T-cell (primary cell): Measurements from ENCODE around the gene PCNX2. TPM values are rescaled to one million over a fixed set of nuclear protein-coding genes. Genes with fewer than 3 reads are reported as not detected.

ENCODE experiments used
- ATAC-seq, 4 experiments: fragments of 200-7000 bp in 3 of 4; fragments of 150-1000 bp in 1 of 4; cut with Tn5 transposase; replicated peaks in 1 of 4; 1 replicate in 3 of 4; 2 replicates in 1 of 4; pipeline ENCODE4 v1.10.0; 2021; ENCODE audit warnings: moderate library complexity in 3 of 4, mild to moderate bottlenecking in 2 of 4, moderate number of reproducible peaks in 1 of 4
- CTCF ChIA-PET, 2 donors: fragments of 300-600 bp; sonication (Branson Sonifier 250); formaldehyde crosslinking; loops; one replicate each; lab custom pipeline; 2022; ENCODE audit warnings: antibody characterized with exemption in 2 of 2; lab: Charles Lee
- POLR2A ChIA-PET, 2 donors: fragments of 300-600 bp; sonication (Branson Sonifier 250); formaldehyde crosslinking; loops; one replicate each; lab custom pipeline; 2022; ENCODE audit warnings: antibody characterized with exemption in 2 of 2; lab: Charles Lee
- DNase-seq, 35 experiments: peaks; one replicate each; pipeline versions ENCODE4 v3.0.0 to v3.0.0-alpha.2; 2013 to 2023
- H3K27ac ChIP-seq: one replicate; pipeline ENCODE4 v1.5.1; 2013; ENCODE audit warnings: low read length
- H3K27me3 ChIP-seq, 2 experiments: replicated peaks in 1 of 2; 1 replicate in 1 of 2; 2 replicates in 1 of 2; pipeline versions ENCODE4 v1.6.1 to v1.7.0; 2013; ENCODE audit warnings: low read length in 1 of 2, mixed read lengths in 1 of 2; ENCODE audit not compliant: control insufficient read depth in 2 of 2, insufficient read depth in 2 of 2; ENCODE audit errors: extremely low read depth in 1 of 2
- H3K36me3 ChIP-seq, 2 donors: 1 replicate in 1 of 2; 2 replicates in 1 of 2; pipeline versions ENCODE4 v1.6.1 to v1.7.0; 2013; ENCODE audit warnings: low read length in 1 of 2; ENCODE audit not compliant: control insufficient read depth in 2 of 2, insufficient read depth in 1 of 2; ENCODE audit errors: extremely low read depth in 1 of 2
- H3K4me1 ChIP-seq, 2 experiments: 1 replicate in 1 of 2; 2 replicates in 1 of 2; pipeline versions ENCODE4 v1.6.1 to v1.7.0; 2013; ENCODE audit warnings: low read length in 2 of 2, mixed read lengths in 1 of 2; ENCODE audit not compliant: insufficient read depth in 2 of 2, control insufficient read depth in 1 of 2; ENCODE audit errors: extremely low read depth in 1 of 2
- H3K4me3 ChIP-seq, 2 donors: 1 replicate in 1 of 2; 2 replicates in 1 of 2; pipeline versions ENCODE4 v1.5.1 to v1.7.0; 2013; ENCODE audit warnings: mild to moderate bottlenecking in 2 of 2, low read length in 1 of 2, moderate library complexity in 1 of 2; ENCODE audit not compliant: control insufficient read depth in 1 of 2; ENCODE audit errors: extremely low read depth in 1 of 2
- H3K9me3 ChIP-seq: 2 replicates; pipeline ENCODE4 v1.7.0; 2013
- H3K27ac Mint-ChIP-seq, 2 donors: one replicate each; pipeline ENCODE4 v1.8.0; 2020 to 2021; ENCODE audit warnings: mild to moderate bottlenecking in 2 of 2, mixed read lengths in 2 of 2
- H3K27me3 Mint-ChIP-seq, 2 donors: one replicate each; pipeline ENCODE4 v1.8.0; 2021 to 2022; ENCODE audit warnings: mixed read lengths in 2 of 2
- H3K36me3 Mint-ChIP-seq: one replicate; pipeline ENCODE4 v1.8.0; 2021; ENCODE audit warnings: mixed read lengths
- H3K4me1 Mint-ChIP-seq, 3 donors: one replicate each; pipeline ENCODE4 v1.8.0; 2020 to 2022; ENCODE audit warnings: mixed read lengths in 3 of 3, mild to moderate bottlenecking in 1 of 3
- H3K4me3 Mint-ChIP-seq, 3 donors: one replicate each; pipeline ENCODE4 v1.8.0; 2020 to 2022; ENCODE audit warnings: mild to moderate bottlenecking in 3 of 3, mixed read lengths in 3 of 3, moderate library complexity in 3 of 3
- H3K9me3 Mint-ChIP-seq, 3 donors: one replicate each; pipeline ENCODE4 v1.8.0; 2020 to 2022; ENCODE audit warnings: mixed read lengths in 3 of 3
- WGBS: methylation state at CpG from one replicate; pipeline ENCODE4 v1.1.5; 2013; ENCODE audit warnings: missing lambda C conversion rate; ENCODE audit not compliant: insufficient coverage; 5-methylcytosine and 5-hydroxymethylcytosine counted together
- total RNA-seq, 35 experiments: library from RNA in 6 of 35; stranded (reverse) in 6 of 35; fragments of 120-200 nt in 1 of 35; gene quantifications; one replicate each; pipeline versions ENCODE4 v1.2.1 to v1.2.4 and lab custom pipeline; 2013 to 2026

PCNX2 gene
- total RNA-seq, 5 donors from 2014 or later (not counting 1 experiment from before 2014, with no cell fraction given): 47.2 to 91.7 (median 68.6) TPM

GRCh38 chr1:233107130-233107660 lies 188.3 kb downstream of the PCNX2 start:
- no peak overlapping the region for H3K27ac Mint-ChIP-seq
- Histone ChIP-seq H3K36me3 (peaks cover 4 to 5% of the 10 kb centered on the region in 2 donors), H3K9me3 (no peaks in the 10 kb centered on the region), H3K4me1 (no peaks in the 10 kb centered on the region), H3K27ac (no peak overlapping the region), H3K4me3 (no peak overlapping the region), H3K27me3 (no peaks in the 10 kb centered on the region)
- H3K27me3 Mint-ChIP-seq: no peaks in the 10 kb centered on the region
- no peak overlapping the region for H3K4me3 Mint-ChIP-seq
- peaks cover 72% of the 10 kb centered on the region for H3K36me3 Mint-ChIP-seq
- peaks cover 0 to 5% (median 0%) of the 10 kb centered on the region in 3 donors for H3K9me3 Mint-ChIP-seq
- DNase-seq (no peak), ATAC-seq (no peak)
- ChIA-PET CTCF (no interaction called here), POLR2A (interaction anchor here in 1 of 2 donors (0.7 kb wide), 1 partner anchor 42 kb away, joined by 5 read pairs; no protein-coding TSS in a partner anchor)
- H3K4me1 Mint-ChIP-seq: no peaks in the 10 kb centered on the region
- no CpG with 5 or more reads among the region's 1 CpG for WGBS

GRCh38 chr1:233105225-233105624 lies 190.3 kb downstream of the PCNX2 start:
- no peaks in the 10 kb centered on the region for H3K27me3 Mint-ChIP-seq
- peaks cover 0 to 5% (median 0%) of the 10 kb centered on the region in 3 donors for H3K9me3 Mint-ChIP-seq
- H3K36me3 Mint-ChIP-seq: peaks cover 70% of the 10 kb centered on the region
- no CpG with 5 or more reads among the region's 1 CpG for WGBS
- Histone ChIP-seq H3K4me3 (no peak overlapping the region), H3K9me3 (no peaks in the 10 kb centered on the region), H3K27me3 (no peaks in the 10 kb centered on the region), H3K4me1 (no peaks in the 10 kb centered on the region), H3K27ac (no peak overlapping the region), H3K36me3 (peaks cover 4 to 5% of the 10 kb centered on the region in 2 donors)
- no peak overlapping the region for H3K27ac Mint-ChIP-seq
- no peaks in the 10 kb centered on the region for H3K4me1 Mint-ChIP-seq
- POLR2A ChIA-PET: no interaction called here
- ATAC-seq (no peak), DNase-seq (no peak)
- H3K4me3 Mint-ChIP-seq: no peak overlapping the region
- CTCF ChIA-PET: no interaction called here

GRCh38 chr1:233102341-233102740 lies 193.2 kb downstream of the PCNX2 start:
- ATAC-seq (no peak), DNase-seq (no peak)
- H3K4me1 ChIP-seq: no peaks in the 10 kb centered on the region
- H3K4me3 Mint-ChIP-seq: no peak overlapping the region
- 100% methylated on average over 1 of the region's 2 CpGs for WGBS
- no peaks in the 10 kb centered on the region for H3K9me3 ChIP-seq
- no peaks in the 10 kb centered on the region for H3K36me3 ChIP-seq
- peaks cover 0 to 5% (median 0%) of the 10 kb centered on the region in 3 donors for H3K9me3 Mint-ChIP-seq
- H3K4me1 Mint-ChIP-seq: no peaks in the 10 kb centered on the region
- H3K36me3 Mint-ChIP-seq: peaks cover 63% of the 10 kb centered on the region
- no peak overlapping the region for H3K27ac ChIP-seq
- ChIA-PET POLR2A (no interaction called here), CTCF (no interaction called here)
- no peak overlapping the region for H3K27ac Mint-ChIP-seq
- H3K27me3 Mint-ChIP-seq: no peaks in the 10 kb centered on the region
- H3K27me3 ChIP-seq: no peaks in the 10 kb centered on the region
- no peak overlapping the region for H3K4me3 ChIP-seq

GRCh38 chr1:233097959-233098580 lies 197.5 kb downstream of the PCNX2 start:
- Histone ChIP-seq H3K27ac (no peak overlapping the region), H3K4me1 (no peaks in the 10 kb centered on the region), H3K4me3 (no peak overlapping the region), H3K27me3 (no peaks in the 10 kb centered on the region), H3K36me3 (peaks cover 0 to 4% of the 10 kb centered on the region in 2 donors), H3K9me3 (no peaks in the 10 kb centered on the region)
- peaks cover 0 to 7% (median 0%) of the 10 kb centered on the region in 3 donors for H3K4me1 Mint-ChIP-seq
- no peaks in the 10 kb centered on the region for H3K27me3 Mint-ChIP-seq
- no peaks in the 10 kb centered on the region for H3K9me3 Mint-ChIP-seq
- ChIA-PET CTCF (no interaction called here), POLR2A (interaction anchor here (0.6 kb wide), 2 partner anchors 15 to 18 kb away, joined by 3 to 4 read pairs; no protein-coding TSS in a partner anchor)
- H3K36me3 Mint-ChIP-seq: peaks cover 59% of the 10 kb centered on the region
- ATAC-seq (no peak), DNase-seq (no peak)
- WGBS: no CpG with 5 or more reads among the region's 1 CpG
- no peak overlapping the region for H3K4me3 Mint-ChIP-seq
- no peak overlapping the region for H3K27ac Mint-ChIP-seq

- Histone ChIP-seq H3K27ac (no peak overlapping the region), H3K4me3 (no peak overlapping the region), H3K27me3 (no peaks in the 10 kb centered on the region), H3K9me3 (no peaks in the 10 kb centered on the region), H3K4me1 (no peaks in the 10 kb centered on the region), H3K36me3 (peaks cover 0 to 4% of the 10 kb centered on the region in 2 donors)
- H3K9me3 Mint-ChIP-seq: no peaks in the 10 kb centered on the region
- DNase-seq (no peak), ATAC-seq (no peak)
- no CpG with 5 or more reads among the region's 3 CpGs for WGBS
- peaks cover 56% of the 10 kb centered on the region for H3K36me3 Mint-ChIP-seq
- no peaks in the 10 kb centered on the region for H3K27me3 Mint-ChIP-seq
- H3K27ac Mint-ChIP-seq: no peak overlapping the region
- H3K4me1 Mint-ChIP-seq: peaks cover 0 to 10% (median 0%) of the 10 kb centered on the region in 3 donors
- CTCF ChIA-PET: no interaction called here
- no peak overlapping the region for H3K4me3 Mint-ChIP-seq
- POLR2A ChIA-PET: no interaction called here
Observed at GRCh38 chr1:233097546-233097945, 198.0 kb downstream of the PCNX2 start.

GRCh38 chr1:233094691-233095090 lies 200.8 kb downstream of the PCNX2 start:
- no CpG with 5 or more reads among the region's 1 CpG for WGBS
- Mint-ChIP-seq H3K4me1 (peaks cover 0 to 16% (median 3%) of the 10 kb centered on the region in 3 donors), H3K36me3 (peaks cover 63% of the 10 kb centered on the region), H3K9me3 (no peaks in the 10 kb centered on the region), H3K27me3 (no peaks in the 10 kb centered on the region), H3K27ac (no peak overlapping the region), H3K4me3 (no peak overlapping the region)
- DNase-seq (no peak), ATAC-seq (no peak)
- no peak overlapping the region for H3K27ac ChIP-seq
- H3K4me3 ChIP-seq: no peak overlapping the region
- CTCF ChIA-PET: no interaction called here
- no peaks in the 10 kb centered on the region for H3K9me3 ChIP-seq
- H3K36me3 ChIP-seq: peaks cover 3 to 14% of the 10 kb centered on the region in 2 donors
- POLR2A ChIA-PET: no interaction called here
- H3K4me1 ChIP-seq: no peaks in the 10 kb centered on the region
- H3K27me3 ChIP-seq: no peaks in the 10 kb centered on the region
